DOHH2 (cell line): ENCODE data around the gene MAST2.

Experiments used
- H3F3A ChIP-seq: fragments of 200-600 bp; sonication (generic), shearing (Covaris generic); 2 replicates; pipeline ENCODE4 v1.6.0; 2016; ENCODE audit warnings: antibody characterized with exemption, mild to moderate bottlenecking; ENCODE audit not compliant: control insufficient read depth, insufficient read depth
- H3K27ac ChIP-seq: fragments of 200-600 bp; sonication (generic); 2 replicates; pipeline ENCODE4 v1.5.1; 2014; ENCODE audit warnings: low read depth, mild to moderate bottlenecking, low read length, moderate library complexity
- H3K27me3 ChIP-seq: fragments of 200-600 bp; sonication (generic); 2 replicates; pipeline ENCODE4 v1.6.1; 2014; ENCODE audit warnings: mild to moderate bottlenecking, low read length, mixed read lengths; ENCODE audit not compliant: control insufficient read depth
- H3K36me3 ChIP-seq: fragments of 200-600 bp; sonication (generic); 2 replicates; pipeline ENCODE4 v1.6.1; 2014; ENCODE audit warnings: mild to moderate bottlenecking, low read length, moderate library complexity, mixed read lengths; ENCODE audit not compliant: control insufficient read depth
- H3K4me1 ChIP-seq: fragments of 200-600 bp; sonication (generic); 2 replicates; pipeline ENCODE4 v1.6.1; 2014; ENCODE audit warnings: mild to moderate bottlenecking, low read length, mixed read lengths; ENCODE audit not compliant: control insufficient read depth
- H3K4me2 ChIP-seq: fragments of 200-600 bp; sonication (generic); 2 replicates; pipeline ENCODE4 v1.6.0; 2014; ENCODE audit warnings: mild to moderate bottlenecking, low read length, moderate library complexity
- H3K4me3 ChIP-seq: fragments of 200-600 bp; sonication (generic); 2 replicates; pipeline ENCODE4 v1.5.1; 2014; ENCODE audit warnings: mild to moderate bottlenecking, low read length, mixed read lengths
- H3K79me2 ChIP-seq: fragments of 200-600 bp; sonication (generic); 2 replicates; pipeline ENCODE4 v1.6.1; 2014; ENCODE audit warnings: mild to moderate bottlenecking, low read length, mixed read lengths; ENCODE audit not compliant: control insufficient read depth
- H3K9me2 ChIP-seq: fragments of 200-600 bp; sonication (generic); replicated peaks from 2 replicates; pipeline ENCODE4 v1.6.1; 2014; ENCODE audit warnings: mild to moderate bottlenecking, low read length, mixed read lengths; ENCODE audit not compliant: control insufficient read depth
- H3K9me3 ChIP-seq: fragments of 200-600 bp; sonication (generic); 2 replicates; pipeline ENCODE4 v1.6.1; 2014; ENCODE audit warnings: antibody characterized with exemption, low read length, mixed read lengths; ENCODE audit not compliant: control insufficient read depth, insufficient read depth
- H4K20me1 ChIP-seq: fragments of 200-600 bp; sonication (generic); 2 replicates; pipeline ENCODE4 v1.6.0; 2014; ENCODE audit warnings: low read depth, mild to moderate bottlenecking, antibody characterized with exemption, low read length, moderate library complexity; ENCODE audit not compliant: control insufficient read depth, insufficient read depth
- EZH2phosphoT487 ChIP-seq: fragments of 200-600 bp; sonication (generic); IDR thresholded peaks from 2 replicates; pipeline ENCODE4 v1.6.1; 2017; ENCODE audit warnings: borderline replicate concordance, mild to moderate bottlenecking, antibody characterized with exemption, low read length, moderate library complexity, mixed read lengths
- TF ChIP-seq, protein P1 (sequence below): fragments of 200-600 bp; sonication (generic); IDR thresholded peaks from one replicate; pipeline ENCODE4 v1.5.1; 2014; ENCODE audit warnings: antibody characterized with exemption, mild to moderate bottlenecking, low read depth, low read length; ENCODE audit not compliant: poor library complexity, severe bottlenecking

The MAST2 gene

GRCh38 chr1:45862008-45862407, 58.6 kb downstream of the MAST2 start:
- Histone ChIP-seq H3K4me2 (peak overlapping the region; percentile 76), H3K36me3 (peaks cover 25% of the 10 kb centered on the region), H3F3A (peaks cover 47% of the 10 kb centered on the region), H4K20me1 (no peaks in the 10 kb centered on the region), H3K9me3 (peaks cover 4% of the 10 kb centered on the region; the same call in 1 of the 2 replicates), H3K79me2 (peaks cover 91% of the 10 kb centered on the region), H3K4me1 (peaks cover 79% of the 10 kb centered on the region), H3K27ac (peak overlapping the region; percentile 91), H3K9me2 (no peaks in the 10 kb centered on the region), H3K4me3 (peak overlapping the region; percentile 65), H3K27me3 (no peaks in the 10 kb centered on the region)
- TF ChIP-seq, protein P1, sequence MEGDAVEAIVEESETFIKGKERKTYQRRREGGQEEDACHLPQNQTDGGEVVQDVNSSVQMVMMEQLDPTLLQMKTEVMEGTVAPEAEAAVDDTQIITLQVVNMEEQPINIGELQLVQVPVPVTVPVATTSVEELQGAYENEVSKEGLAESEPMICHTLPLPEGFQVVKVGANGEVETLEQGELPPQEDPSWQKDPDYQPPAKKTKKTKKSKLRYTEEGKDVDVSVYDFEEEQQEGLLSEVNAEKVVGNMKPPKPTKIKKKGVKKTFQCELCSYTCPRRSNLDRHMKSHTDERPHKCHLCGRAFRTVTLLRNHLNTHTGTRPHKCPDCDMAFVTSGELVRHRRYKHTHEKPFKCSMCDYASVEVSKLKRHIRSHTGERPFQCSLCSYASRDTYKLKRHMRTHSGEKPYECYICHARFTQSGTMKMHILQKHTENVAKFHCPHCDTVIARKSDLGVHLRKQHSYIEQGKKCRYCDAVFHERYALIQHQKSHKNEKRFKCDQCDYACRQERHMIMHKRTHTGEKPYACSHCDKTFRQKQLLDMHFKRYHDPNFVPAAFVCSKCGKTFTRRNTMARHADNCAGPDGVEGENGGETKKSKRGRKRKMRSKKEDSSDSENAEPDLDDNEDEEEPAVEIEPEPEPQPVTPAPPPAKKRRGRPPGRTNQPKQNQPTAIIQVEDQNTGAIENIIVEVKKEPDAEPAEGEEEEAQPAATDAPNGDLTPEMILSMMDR = no peak
- TF ChIP-seq EZH2phosphoT487 = no peak

DNA sequence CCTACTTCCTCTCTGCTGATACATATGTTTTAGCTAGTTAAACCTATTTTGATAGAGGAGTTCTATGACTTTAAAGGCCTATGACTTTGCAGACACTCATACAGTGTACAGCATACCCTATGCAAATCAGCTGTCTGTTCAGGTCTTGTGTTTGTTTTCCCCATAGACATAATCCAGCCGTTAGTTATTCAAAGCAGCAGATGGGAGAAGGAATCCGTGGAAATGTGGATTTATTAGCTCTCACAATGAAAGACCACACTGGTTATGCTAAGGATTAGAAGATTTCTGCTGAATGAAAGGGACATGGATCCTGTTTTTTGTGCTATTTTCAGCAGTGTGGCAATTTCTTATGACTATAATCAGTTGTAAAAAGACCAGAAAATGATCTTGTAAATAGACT, 59.8 kb downstream of the MAST2 start:
- Histone ChIP-seq H3K9me3 (no peaks in the 10 kb centered on the region), H3K4me2 (peak overlapping the region; percentile 76), H3K27ac (peak overlapping the region; percentile 91), H4K20me1 (no peaks in the 10 kb centered on the region), H3K9me2 (no peaks in the 10 kb centered on the region), H3F3A (peaks cover 45% of the 10 kb centered on the region), H3K27me3 (no peaks in the 10 kb centered on the region), H3K4me3 (peak overlapping the region; percentile 65), H3K36me3 (peaks cover 23% of the 10 kb centered on the region), H3K79me2 (peaks cover 93% of the 10 kb centered on the region), H3K4me1 (peaks cover 91% of the 10 kb centered on the region)
- TF ChIP-seq, protein P1 = no peak
- TF ChIP-seq EZH2phosphoT487 = no peak

GRCh38 chr1:45864167-45865106, 61.0 kb downstream of the MAST2 start:
- H4K20me1 ChIP-seq = no peaks in the 10 kb centered on the region
- no peaks in the 10 kb centered on the region for H3K9me3 ChIP-seq
- peak overlapping the region; percentile 76 for H3K4me2 ChIP-seq
- no peaks in the 10 kb centered on the region for H3K27me3 ChIP-seq
- peak overlapping the region; percentile 91 for H3K27ac ChIP-seq
- H3K36me3 ChIP-seq = peaks cover 18% of the 10 kb centered on the region
- TF ChIP-seq, protein P1 = no peak
- TF ChIP-seq EZH2phosphoT487 = no peak
- H3K79me2 ChIP-seq = peaks cover 99% of the 10 kb centered on the region
- H3K4me3 ChIP-seq = peak overlapping the region; percentile 65
- H3K9me2 ChIP-seq = no peaks in the 10 kb centered on the region
- peaks cover 98% of the 10 kb centered on the region for H3K4me1 ChIP-seq
- peaks cover 44% of the 10 kb centered on the region for H3F3A ChIP-seq
